H1 (cell line): ENCODE measurements around the gene CETN2. TPM values are rescaled to one million over a fixed set of nuclear protein-coding genes. Genes with fewer than 3 reads are reported as not detected.

ENCODE experiments used
- ATF2 ChIP-seq: IDR thresholded peaks from 2 replicates; pipeline ENCODE4 v1.6.1; 2012; ENCODE audit warnings: low read length, inconsistent platforms
- BACH1 ChIP-seq: IDR thresholded peaks from 2 replicates; pipeline ENCODE4 v1.6.1; 2012; ENCODE audit warnings: low read length, improper control_type of control experiment
- polyA plus RNA-seq, 7 experiments: library from polyadenylated mRNA; depleted of rRNA in 3 of 7; stranded (reverse) in 5 of 7; unstranded in 2 of 7; fragments of >200 nt in 5 of 7; fragments of 200-250 nt in 2 of 7; gene quantifications; 1 replicate in 5 of 7; 2 replicates in 1 of 7; 4 replicates in 1 of 7; pipeline versions ENCODE4 v1.2.1 to v1.2.3, GENCODE V29; 2011 to 2013; ENCODE audit warnings: missing spikeins in 2 of 7, mixed read lengths in 2 of 7
- total RNA-seq: library from RNA; stranded (reverse); fragmentation: NEBNext Ultra II Directional; extraction: Animal tissue kit (Norgen Biotek cat#: 25700); gene quantifications from 2 replicates; pipeline ENCODE4 v1.2.1, GENCODE V29; 2021

Gene CETN2
- total and polyA plus RNA-seq, 2 of the 8 experiments (the other 6 are each of a cell fraction or from before 2014, with no cell fraction given), result 13.1 to 24.3 TPM

- TF ChIP-seq BACH1 (no peak), ATF2 (no peak)
These were observed 17.4 kb downstream of the CETN2 start (continued) for GRCh38 chrX:152813206-152813605.
